Mesenchymal stem cell (in vitro differentiated cells and primary cell): ENCODE results near the gene NPNT.

ENCODE experiments used
- DNase-seq: peaks from one replicate; pipeline ENCODE4 v3.0.0-alpha.2; 2013
- H2AFZ ChIP-seq: one replicate; pipeline ENCODE4 v1.6.1; 2013; ENCODE audit warnings: low read depth, mild to moderate bottlenecking, control low read depth, inconsistent platforms, low read length, moderate library complexity
- H2AK5ac ChIP-seq: 2 replicates; pipeline ENCODE4 v1.6.1; 2013; ENCODE audit warnings: low read length, moderate library complexity, mild to moderate bottlenecking, inconsistent platforms; ENCODE audit not compliant: severe bottlenecking
- H2BK120ac ChIP-seq: one replicate; pipeline ENCODE4 v1.6.1; 2013; ENCODE audit warnings: low read depth, mild to moderate bottlenecking, inconsistent platforms, low read length, moderate library complexity
- H2BK12ac ChIP-seq, 2 experiments: one replicate each; pipeline ENCODE4 v1.6.1; 2013; ENCODE audit warnings: inconsistent platforms in 2 of 2, low read length in 2 of 2, mild to moderate bottlenecking in 2 of 2, moderate library complexity in 2 of 2, control low read depth in 1 of 2
- H2BK15ac ChIP-seq: one replicate; pipeline ENCODE4 v1.6.1; 2013; ENCODE audit warnings: mild to moderate bottlenecking, low read depth, inconsistent platforms; ENCODE audit not compliant: poor library complexity, severe bottlenecking
- H2BK5ac ChIP-seq: 2 replicates; pipeline ENCODE4 v1.6.1; 2013; ENCODE audit warnings: low read depth, mild to moderate bottlenecking, low read length, control low read depth, inconsistent platforms; ENCODE audit not compliant: poor library complexity, severe bottlenecking
- H3K14ac ChIP-seq, 2 experiments: one replicate each; pipeline ENCODE4 v1.6.1; 2013; ENCODE audit warnings: inconsistent platforms in 2 of 2, low read length in 2 of 2, control low read depth in 1 of 2, mild to moderate bottlenecking in 1 of 2, moderate library complexity in 1 of 2
- H3K18ac ChIP-seq, 2 experiments: one replicate each; pipeline ENCODE4 v1.6.1; 2013; ENCODE audit warnings: inconsistent platforms in 2 of 2, low read length in 2 of 2, control low read depth in 1 of 2, low read depth in 1 of 2, mild to moderate bottlenecking in 1 of 2
- H3K23ac ChIP-seq, 2 experiments: one replicate each; pipeline ENCODE4 v1.6.1; 2013; ENCODE audit warnings: inconsistent platforms in 2 of 2, low read length in 2 of 2, mild to moderate bottlenecking in 2 of 2, moderate library complexity in 2 of 2, control low read depth in 1 of 2
- H3K27ac ChIP-seq: 2 replicates; pipeline ENCODE4 v1.5.1; 2013; ENCODE audit warnings: mild to moderate bottlenecking, moderate library complexity, low read length, control low read depth, inconsistent platforms; ENCODE audit not compliant: poor library complexity, severe bottlenecking
- H3K27me3 ChIP-seq, 2 experiments: 2 replicates each; pipeline versions ENCODE4 v1.6.1 to v1.7.0; 2013; ENCODE audit warnings: low read length in 2 of 2, mild to moderate bottlenecking in 2 of 2, moderate library complexity in 2 of 2, control low read depth in 1 of 2, inconsistent platforms in 1 of 2; ENCODE audit not compliant: control insufficient read depth in 1 of 2, insufficient read depth in 1 of 2
- H3K36me3 ChIP-seq, 2 experiments: 2 replicates each; pipeline versions ENCODE4 v1.6.1 to v1.7.0; 2013; ENCODE audit warnings: low read length in 2 of 2, control low read depth in 1 of 2, inconsistent platforms in 1 of 2, low read depth in 1 of 2, mild to moderate bottlenecking in 1 of 2; ENCODE audit not compliant: insufficient read depth in 2 of 2, control insufficient read depth in 1 of 2
- H3K4ac ChIP-seq, 2 experiments: one replicate each; pipeline ENCODE4 v1.6.1; 2013; ENCODE audit warnings: inconsistent platforms in 2 of 2, low read length in 2 of 2, mild to moderate bottlenecking in 2 of 2, moderate library complexity in 2 of 2, control low read depth in 1 of 2, low read depth in 1 of 2
- H3K4me1 ChIP-seq: 2 replicates; pipeline ENCODE4 v1.6.1; 2013; ENCODE audit warnings: low read depth, low read length, control low read depth; ENCODE audit not compliant: control insufficient read depth, insufficient read depth
- H3K4me2 ChIP-seq: 2 replicates; pipeline ENCODE4 v1.6.1; 2013; ENCODE audit warnings: low read length, mild to moderate bottlenecking, inconsistent platforms; ENCODE audit not compliant: poor library complexity, severe bottlenecking
- H3K4me3 ChIP-seq, 2 experiments: 2 replicates each; pipeline versions ENCODE4 v1.5.1 to v1.7.0; 2013; ENCODE audit warnings: low read length in 2 of 2, mild to moderate bottlenecking in 2 of 2, control low read depth in 1 of 2, low read depth in 1 of 2; ENCODE audit not compliant: insufficient read depth in 1 of 2
- H3K79me1 ChIP-seq: replicated peaks from 2 replicates; pipeline ENCODE4 v1.6.1; 2013; ENCODE audit warnings: mild to moderate bottlenecking, control low read depth, low read length, inconsistent platforms; ENCODE audit not compliant: poor library complexity, severe bottlenecking
- H3K9ac ChIP-seq: 2 replicates; pipeline ENCODE4 v1.7.0; 2013; ENCODE audit warnings: mild to moderate bottlenecking, low read length, moderate library complexity
- H3K9me3 ChIP-seq: 2 replicates; pipeline ENCODE4 v1.7.0; 2013; ENCODE audit warnings: mild to moderate bottlenecking, low read length; ENCODE audit not compliant: control insufficient read depth
- H4K8ac ChIP-seq: one replicate; pipeline ENCODE4 v1.6.1; 2013; ENCODE audit warnings: inconsistent platforms, mild to moderate bottlenecking, low read length, moderate library complexity
- H4K91ac ChIP-seq: one replicate; pipeline ENCODE4 v1.6.1; 2013; ENCODE audit warnings: mild to moderate bottlenecking, low read length, inconsistent platforms
- WGBS: methylation state at CpG from one replicate; pipeline ENCODE4 v1.1.7; 2013; ENCODE audit warnings: mixed read lengths; 5-methylcytosine and 5-hydroxymethylcytosine counted together

NPNT gene

DNA sequence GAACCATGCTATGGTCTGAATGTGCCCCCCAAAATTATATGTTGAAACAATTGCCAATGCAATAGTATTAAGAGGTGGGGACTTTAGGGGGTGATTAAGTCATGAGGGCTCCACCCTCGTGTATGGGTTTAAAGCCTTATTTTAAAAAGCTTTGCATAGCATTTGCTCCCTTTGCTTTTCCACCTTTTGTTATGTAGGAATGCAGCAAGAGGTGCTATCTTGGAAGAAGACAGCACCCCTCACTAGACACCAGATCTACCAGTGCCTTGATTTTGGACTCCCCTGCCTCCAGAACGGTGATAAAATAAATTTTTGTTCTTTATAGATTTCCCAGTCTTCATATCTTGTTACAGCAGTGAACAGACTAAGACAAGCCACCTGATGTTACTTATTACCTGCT is 23.3 kb upstream of the NPNT start:
- H4K91ac ChIP-seq, result no peak overlapping the region
- no peak overlapping the region for H2BK5ac ChIP-seq
- H3K9me3 ChIP-seq, result no peaks in the 10 kb centered on the region
- WGBS, result 100% methylated on average over 2 of the region's 2 CpGs
- H3K79me1 ChIP-seq, result no peaks in the 10 kb centered on the region
- no peaks in the 10 kb centered on the region for H3K4me1 ChIP-seq
- H3K4me3 ChIP-seq, result no peak overlapping the region
- no peaks in the 10 kb centered on the region for H3K36me3 ChIP-seq
- H3K4ac ChIP-seq, result no peak overlapping the region
- H2AFZ ChIP-seq, result no peak overlapping the region
- H2AK5ac ChIP-seq, result no peak overlapping the region
- H3K27ac ChIP-seq, result no peak overlapping the region
- H4K8ac ChIP-seq, result no peak overlapping the region
- H2BK12ac ChIP-seq, result no peak overlapping the region
- no peak for DNase-seq
- no peak overlapping the region for H3K4me2 ChIP-seq
- H3K14ac ChIP-seq, result no peak overlapping the region
- H3K23ac ChIP-seq, result no peak overlapping the region
- H3K18ac ChIP-seq, result no peak overlapping the region
- H2BK120ac ChIP-seq, result no peak overlapping the region
- no peak overlapping the region for H2BK15ac ChIP-seq
- H3K9ac ChIP-seq, result no peak overlapping the region
- no peaks in the 10 kb centered on the region for H3K27me3 ChIP-seq

DNA sequence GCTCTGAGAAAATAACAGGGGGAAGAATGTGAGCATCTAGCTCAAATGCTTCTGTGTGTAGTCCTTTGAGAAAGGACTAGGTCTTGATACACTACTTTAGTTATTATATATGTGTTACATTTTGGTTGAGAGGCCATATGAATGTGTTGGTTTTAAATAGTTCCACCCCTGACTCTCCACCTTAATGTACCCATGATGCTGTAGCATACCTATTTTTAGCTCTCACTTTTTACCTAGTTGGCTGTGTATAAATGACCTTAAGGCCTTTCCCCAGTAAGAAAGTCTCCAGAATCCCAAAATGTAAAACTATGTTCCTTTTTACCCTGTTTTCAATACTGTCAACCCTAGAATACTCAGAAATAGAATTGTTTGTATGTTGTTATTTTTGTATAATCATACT is 20.0 kb upstream of the NPNT start:
- Histone ChIP-seq H3K27ac (no peak overlapping the region), H3K4me3 (no peak overlapping the region), H3K9ac (no peak overlapping the region), H4K8ac (no peak overlapping the region), H4K91ac (no peak overlapping the region), H3K9me3 (no peaks in the 10 kb centered on the region), H2BK5ac (no peak overlapping the region), H3K4me1 (no peaks in the 10 kb centered on the region), H3K27me3 (no peaks in the 10 kb centered on the region), H3K4ac (no peak overlapping the region), H2BK12ac (no peak overlapping the region), H3K4me2 (no peak overlapping the region), H2BK120ac (no peak overlapping the region), H2AFZ (no peak overlapping the region), H3K14ac (no peak overlapping the region), H3K36me3 (no peaks in the 10 kb centered on the region), H2AK5ac (no peak overlapping the region), H3K23ac (no peak overlapping the region), H2BK15ac (no peak overlapping the region), H3K18ac (no peak overlapping the region), H3K79me1 (no peaks in the 10 kb centered on the region)
- no peak for DNase-seq

DNA sequence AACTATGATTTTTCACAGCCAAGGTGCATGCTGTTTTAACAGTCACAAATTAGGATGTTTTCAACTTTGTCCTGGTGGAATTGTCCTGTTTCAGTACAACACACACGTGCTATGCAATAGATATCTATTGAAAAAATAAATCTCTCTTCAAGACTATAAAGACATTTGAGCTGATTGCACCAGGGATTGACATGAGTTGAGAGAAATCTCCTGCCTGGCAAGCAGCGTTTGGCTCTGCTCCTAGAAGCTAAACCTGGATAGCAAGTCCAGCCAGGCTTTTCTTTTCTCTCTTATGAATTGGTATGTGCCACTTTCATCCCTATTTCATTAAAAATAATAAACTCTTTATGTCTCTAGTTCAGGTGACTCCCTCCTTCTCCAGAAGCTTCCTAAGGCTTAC is 16.6 kb upstream of the NPNT start:
- Histone ChIP-seq H3K36me3 (no peaks in the 10 kb centered on the region), H3K27me3 (no peaks in the 10 kb centered on the region), H4K91ac (no peak overlapping the region), H2AFZ (no peak overlapping the region), H2BK120ac (no peak overlapping the region), H3K27ac (no peak overlapping the region), H3K4me3 (no peak overlapping the region), H4K8ac (no peak overlapping the region), H3K23ac (no peak overlapping the region), H3K9ac (no peak overlapping the region), H2BK12ac (no peak overlapping the region), H3K4ac (no peak overlapping the region), H3K18ac (no peak overlapping the region), H2BK15ac (no peak overlapping the region), H2AK5ac (no peak overlapping the region), H3K4me2 (no peak overlapping the region), H3K4me1 (no peaks in the 10 kb centered on the region), H3K79me1 (no peaks in the 10 kb centered on the region), H3K9me3 (no peaks in the 10 kb centered on the region), H2BK5ac (no peak overlapping the region), H3K14ac (no peak overlapping the region)
- no peak for DNase-seq
- WGBS, result 90% methylated on average over 2 of the region's 2 CpGs

DNA sequence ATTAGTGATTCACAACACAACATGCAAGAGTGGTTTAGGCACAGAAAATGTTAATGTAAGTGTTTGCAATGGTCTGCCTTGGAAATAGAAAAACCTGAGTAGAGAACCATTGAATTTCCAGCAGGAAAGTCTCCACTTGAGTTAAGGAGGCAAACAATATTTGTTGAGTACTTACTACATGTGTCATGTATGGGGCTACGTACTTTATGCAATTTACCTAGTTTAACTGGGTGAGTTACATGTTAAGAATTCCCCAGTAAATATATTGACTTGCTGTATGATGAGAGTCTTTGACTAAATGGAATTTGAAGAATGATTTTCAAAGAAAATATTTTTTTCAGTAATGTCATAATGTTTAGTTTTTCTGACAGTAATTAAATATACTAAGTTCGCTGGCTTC is 7.8 kb upstream of the NPNT start:
- Histone ChIP-seq H3K4me3 (no peak overlapping the region), H3K18ac (no peak overlapping the region), H3K4me2 (no peak overlapping the region), H2BK5ac (no peak overlapping the region), H3K79me1 (no peaks in the 10 kb centered on the region), H3K14ac (no peak overlapping the region), H3K4me1 (no peaks in the 10 kb centered on the region), H3K9me3 (no peaks in the 10 kb centered on the region), H2AK5ac (no peak overlapping the region), H3K23ac (no peak overlapping the region), H2BK15ac (no peak overlapping the region), H3K27ac (no peak overlapping the region), H3K36me3 (no peaks in the 10 kb centered on the region), H4K8ac (no peak overlapping the region), H3K4ac (no peak overlapping the region), H2BK120ac (no peak overlapping the region), H3K27me3 (peaks cover 6 to 21% of the 10 kb centered on the region in 2 experiments), H3K9ac (no peak overlapping the region), H2BK12ac (no peak overlapping the region), H2AFZ (no peak overlapping the region), H4K91ac (no peak overlapping the region)
- DNase-seq, result no peak
- 94% methylated on average over 2 of the region's 2 CpGs for WGBS
